ENCODE data around the gene CHTOP.
"Not testable (repeated sequence)": the region's sequence is repeated elsewhere in the genome, so short reads cannot be mapped to it uniquely, and the experiment has no call there.

CHTOP gene, protein sequence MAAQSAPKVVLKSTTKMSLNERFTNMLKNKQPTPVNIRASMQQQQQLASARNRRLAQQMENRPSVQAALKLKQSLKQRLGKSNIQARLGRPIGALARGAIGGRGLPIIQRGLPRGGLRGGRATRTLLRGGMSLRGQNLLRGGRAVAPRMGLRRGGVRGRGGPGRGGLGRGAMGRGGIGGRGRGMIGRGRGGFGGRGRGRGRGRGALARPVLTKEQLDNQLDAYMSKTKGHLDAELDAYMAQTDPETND

GRCh38 chr1:153633754-153634665 lies at the start of gene CHTOP:
Gene CHTOP (plus strand): TSS chr1:153634066. CDS start chr1:153636589, 2,523 bp downstream.
- peak; percentile 97 for DNase-seq (ENCODE audit: low spot score)

DNA sequence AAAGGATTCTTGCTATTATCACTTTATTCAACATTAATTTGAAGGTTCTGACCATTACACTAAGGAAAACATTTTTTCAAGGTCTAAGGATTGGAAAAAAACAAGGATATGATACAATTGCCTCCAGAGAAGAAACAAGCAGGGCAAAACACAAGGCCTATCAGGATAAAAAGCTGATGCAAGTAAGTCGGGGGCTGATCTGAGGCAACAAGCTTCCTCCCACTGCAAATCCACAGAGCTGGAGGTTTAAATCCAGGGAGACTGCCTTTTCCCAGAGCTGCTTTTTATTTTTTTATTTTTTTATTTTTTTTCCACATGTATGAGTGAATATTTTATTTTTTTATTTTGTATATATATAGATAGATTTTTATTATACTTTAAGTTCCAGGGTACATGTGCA lies 48.9 kb upstream of the CHTOP start:
- DNase-seq (ENCODE audit: low spot score), result no peak

- DNase-seq (ENCODE audit: low spot score), result no peak
Observed at GRCh38 chr1:153586347-153586746, 47.5 kb upstream of the CHTOP start.

- DNase-seq (ENCODE audit: low spot score), result no peak
Observed at GRCh38 chr1:153587314-153587713, 46.6 kb upstream of the CHTOP start.

- DNase-seq (ENCODE audit: low spot score), result not testable (repeated sequence)
Observed at GRCh38 chr1:153588033-153588432, 45.8 kb upstream of the CHTOP start.

DNA sequence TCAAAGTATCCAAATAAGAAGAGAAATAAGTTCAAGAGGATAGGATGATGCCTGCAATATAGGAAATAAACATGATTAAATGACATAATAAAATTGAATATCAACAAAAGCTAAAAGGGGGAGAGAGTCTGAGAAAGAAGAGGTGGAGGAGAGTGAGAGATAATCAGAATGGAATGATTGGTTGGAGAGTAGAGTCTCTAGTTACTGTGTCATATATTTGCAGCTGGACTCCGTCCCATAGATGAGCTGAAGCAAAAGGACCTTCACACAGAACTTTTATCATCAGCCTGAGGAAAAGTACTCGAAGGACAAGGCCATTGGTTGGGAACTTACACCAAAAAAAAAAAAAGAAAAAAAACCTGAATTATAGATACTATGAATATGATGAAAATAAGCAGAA lies 45.4 kb upstream of the CHTOP start:
- DNase-seq (ENCODE audit: low spot score), result no peak

- DNase-seq (ENCODE audit: low spot score), result no peak
Observed at GRCh38 chr1:153592748-153593147, 41.1 kb upstream of the CHTOP start.

DNA sequence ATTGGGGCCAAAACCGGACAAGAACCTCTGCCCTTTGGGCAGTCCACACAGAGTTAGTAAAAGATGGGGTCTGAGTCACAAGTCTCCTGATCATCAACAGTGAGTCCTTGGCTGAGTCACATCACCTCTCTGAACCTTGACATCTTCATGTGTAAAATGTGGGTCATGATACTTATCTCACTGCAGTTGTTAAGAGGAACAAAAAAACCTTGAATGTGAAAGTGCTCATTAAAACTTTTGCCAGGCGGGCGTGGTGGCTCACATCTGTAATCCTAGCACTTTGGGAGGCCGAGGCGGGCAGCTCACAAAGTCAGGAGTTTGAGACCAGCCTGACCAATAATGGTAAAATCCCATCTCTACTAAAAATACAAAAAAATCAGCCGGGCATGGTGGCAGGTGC lies 36.7 kb upstream of the CHTOP start:
- DNase-seq (ENCODE audit: low spot score), result no peak

DNA sequence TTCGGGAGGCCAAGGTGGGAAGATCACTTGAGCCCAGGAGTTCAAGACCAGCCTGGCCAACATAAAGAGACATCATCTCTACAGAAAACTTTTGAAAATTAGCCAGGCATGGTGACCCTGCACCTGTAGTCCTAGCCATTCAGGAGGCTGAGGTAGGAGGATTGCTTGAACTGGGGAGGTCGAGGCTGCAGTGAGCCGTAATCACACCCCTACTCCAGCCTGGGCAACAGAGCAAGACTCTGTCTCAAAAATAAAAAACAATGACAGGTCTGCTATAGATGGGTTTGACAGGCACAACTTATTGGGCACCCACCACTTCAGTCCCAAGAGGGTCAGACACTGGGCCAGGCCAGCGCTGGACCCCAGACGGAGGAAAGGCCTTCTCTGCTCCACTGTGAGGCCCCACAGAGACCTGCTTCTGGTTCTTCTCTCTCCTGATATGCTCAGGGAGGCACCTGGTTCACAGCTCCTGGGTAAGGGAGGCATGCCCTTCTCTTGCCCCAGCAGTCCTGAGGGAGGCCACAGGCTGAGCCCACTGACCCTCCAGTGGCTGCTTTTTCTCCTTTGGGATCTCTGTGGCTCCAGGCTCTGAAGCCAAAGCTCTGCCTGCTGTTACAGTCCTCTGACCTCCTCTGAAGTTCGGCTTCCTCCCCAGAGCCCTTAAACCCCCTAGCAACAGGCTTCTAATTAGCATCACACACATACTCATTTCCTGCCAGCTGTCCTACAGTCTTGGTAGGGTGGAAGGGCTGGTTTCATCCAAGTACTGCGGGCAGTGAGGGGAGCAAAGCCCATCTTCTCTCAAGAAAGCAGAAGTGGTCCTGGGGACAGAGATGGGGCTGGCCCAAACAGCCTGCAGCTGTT lies 35.3 kb upstream of the CHTOP start:
- peak; percentile 91 for DNase-seq (ENCODE audit: low spot score)

DNA sequence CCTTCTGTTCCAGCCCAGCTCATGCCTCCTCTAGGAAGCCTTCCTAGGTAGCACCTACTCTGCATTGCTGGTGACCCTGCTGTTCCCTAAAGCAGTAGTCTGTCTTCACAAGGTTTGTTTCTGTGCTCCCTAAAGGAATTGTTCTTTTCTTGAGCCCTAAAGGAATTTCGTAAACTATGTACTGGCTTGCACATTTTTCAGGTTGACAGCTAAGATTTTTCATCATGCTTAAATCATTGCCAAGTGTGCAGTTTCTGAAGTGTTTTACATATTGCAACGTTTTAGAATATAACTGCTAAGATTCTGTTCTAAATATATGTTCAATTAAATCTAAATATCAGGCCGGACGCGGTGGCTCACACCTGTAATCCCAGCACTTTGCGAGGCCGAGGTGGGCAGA lies 34.0 kb upstream of the CHTOP start:
- DNase-seq (ENCODE audit: low spot score), result no peak

- no peak for DNase-seq (ENCODE audit: low spot score)
Observed at GRCh38 chr1:153602749-153603148, 31.1 kb upstream of the CHTOP start.

- no peak for DNase-seq (ENCODE audit: low spot score)
Observed at GRCh38 chr1:153606194-153606593, 27.7 kb upstream of the CHTOP start.

DNA sequence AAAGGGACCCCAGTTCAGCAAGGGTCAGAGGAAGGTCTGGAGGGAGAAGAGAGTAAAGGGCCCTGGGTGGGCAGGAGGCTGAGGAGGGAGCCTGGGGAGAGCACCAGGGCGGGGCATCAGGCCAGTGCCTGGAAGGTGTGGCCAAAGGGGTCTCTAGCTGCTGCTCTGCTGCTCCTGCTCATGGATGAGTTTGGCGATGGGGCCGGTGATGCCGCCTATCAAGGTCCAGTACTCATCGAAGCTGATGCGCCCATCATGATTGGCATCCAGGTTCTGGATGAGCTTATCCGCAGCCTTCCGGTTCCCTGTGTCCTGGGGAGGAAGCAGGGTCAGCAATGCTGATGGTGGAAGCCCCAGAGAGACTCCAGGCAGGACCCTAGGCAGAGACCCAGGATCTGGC lies 26.5 kb upstream of the CHTOP start:
- no peak for DNase-seq (ENCODE audit: low spot score)

- DNase-seq (ENCODE audit: low spot score), result no peak
Observed at GRCh38 chr1:153608089-153608682, 25.7 kb upstream of the CHTOP start.

GRCh38 chr1:153608742-153609584 lies 24.9 kb upstream of the CHTOP start:
- DNase-seq (ENCODE audit: low spot score), result no peak

- DNase-seq (ENCODE audit: low spot score), result no peak
Observed at GRCh38 chr1:153609585-153609907, 24.3 kb upstream of the CHTOP start.

DNA sequence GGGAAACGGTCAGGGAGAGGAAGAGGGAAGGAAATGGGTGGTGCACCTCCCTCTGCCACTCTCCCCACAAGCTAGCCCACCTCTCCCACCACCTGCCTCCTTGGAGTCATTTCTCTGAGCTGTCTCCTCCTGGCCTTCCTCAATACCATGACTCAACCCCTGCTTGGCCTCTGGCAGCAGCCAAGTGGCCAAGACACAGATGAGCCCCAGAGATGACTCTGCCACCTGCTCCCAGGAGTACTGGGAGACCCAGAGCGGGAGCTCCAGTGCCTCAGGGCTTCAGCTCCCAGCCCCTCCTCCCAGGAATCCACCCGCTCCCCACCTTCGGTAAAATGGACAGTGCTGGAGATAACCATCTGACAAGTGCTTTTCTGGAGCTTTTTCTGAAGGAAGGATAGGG lies 23.5 kb upstream of the CHTOP start:
- DNase-seq (ENCODE audit: low spot score), result no peak

GRCh38 chr1:153610811-153611301 lies 23.0 kb upstream of the CHTOP start:
- DNase-seq (ENCODE audit: low spot score), result no peak

GRCh38 chr1:153611356-153611755 lies 22.5 kb upstream of the CHTOP start:
- DNase-seq (ENCODE audit: low spot score), result no peak

GRCh38 chr1:153612111-153612754 lies 21.6 kb upstream of the CHTOP start:
- DNase-seq (ENCODE audit: low spot score), result no peak
